Tibial nerve (tissue), 4 donors: Measurements from ENCODE around the gene RRM1.

ENCODE experiments used
- CTCF ChIP-seq, 5 experiments: fragments of 200-600 bp in 3 of 5; fragments of 450-650 bp in 2 of 5; sonication (generic) in 3 of 5; IDR thresholded peaks; one replicate each; pipeline ENCODE4 v1.5.1; 2016 to 2019; ENCODE audit warnings: antibody characterized with exemption in 5 of 5, mild to moderate bottlenecking in 3 of 5, moderate library complexity in 2 of 5
- EP300 ChIP-seq, 2 donors: sonication (generic); formaldehyde crosslinking; IDR thresholded peaks; one replicate each; pipeline ENCODE4 v1.6.1; 2017; ENCODE audit warnings: antibody characterized with exemption in 2 of 2, mild to moderate bottlenecking in 1 of 2

GRCh38 chr11:4092026-4092425 is 2.6 kb upstream of the RRM1 start:
- TF ChIP-seq CTCF (IDR thresholded peaks at IDR 0.05) (no peak), EP300 (IDR thresholded peaks at IDR 0.05) (no peak)
